WI38 (cell line): ENCODE measurements around the gene C10orf67.

Source experiments
- H3K4me3 ChIP-seq: 2 replicates; pipeline ENCODE4 v1.5.1; 2011; ENCODE audit warnings: low read depth, mild to moderate bottlenecking, control low read depth, low read length
- TF ChIP-seq, protein P1 (sequence below): IDR thresholded peaks from 2 replicates; pipeline ENCODE4 v1.5.1; 2012; ENCODE audit warnings: low read depth, mild to moderate bottlenecking, control low read depth, low read length

The C10orf67 gene

GRCh38 chr10:23156447-23157150 is 188.0 kb downstream of the C10orf67 start:
- H3K4me3 ChIP-seq: no peak overlapping the region
- TF ChIP-seq, protein P1, sequence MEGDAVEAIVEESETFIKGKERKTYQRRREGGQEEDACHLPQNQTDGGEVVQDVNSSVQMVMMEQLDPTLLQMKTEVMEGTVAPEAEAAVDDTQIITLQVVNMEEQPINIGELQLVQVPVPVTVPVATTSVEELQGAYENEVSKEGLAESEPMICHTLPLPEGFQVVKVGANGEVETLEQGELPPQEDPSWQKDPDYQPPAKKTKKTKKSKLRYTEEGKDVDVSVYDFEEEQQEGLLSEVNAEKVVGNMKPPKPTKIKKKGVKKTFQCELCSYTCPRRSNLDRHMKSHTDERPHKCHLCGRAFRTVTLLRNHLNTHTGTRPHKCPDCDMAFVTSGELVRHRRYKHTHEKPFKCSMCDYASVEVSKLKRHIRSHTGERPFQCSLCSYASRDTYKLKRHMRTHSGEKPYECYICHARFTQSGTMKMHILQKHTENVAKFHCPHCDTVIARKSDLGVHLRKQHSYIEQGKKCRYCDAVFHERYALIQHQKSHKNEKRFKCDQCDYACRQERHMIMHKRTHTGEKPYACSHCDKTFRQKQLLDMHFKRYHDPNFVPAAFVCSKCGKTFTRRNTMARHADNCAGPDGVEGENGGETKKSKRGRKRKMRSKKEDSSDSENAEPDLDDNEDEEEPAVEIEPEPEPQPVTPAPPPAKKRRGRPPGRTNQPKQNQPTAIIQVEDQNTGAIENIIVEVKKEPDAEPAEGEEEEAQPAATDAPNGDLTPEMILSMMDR: no peak

GRCh38 chr10:23155169-23155568 is 189.4 kb downstream of the C10orf67 start:
- H3K4me3 ChIP-seq: no peak overlapping the region
- TF ChIP-seq, protein P1: no peak
